ENCODE data around the gene PTP4A2.
A peak's percentile ranks its signal among the peaks of the same experiment; 100 is the strongest.

Gene PTP4A2

DNA sequence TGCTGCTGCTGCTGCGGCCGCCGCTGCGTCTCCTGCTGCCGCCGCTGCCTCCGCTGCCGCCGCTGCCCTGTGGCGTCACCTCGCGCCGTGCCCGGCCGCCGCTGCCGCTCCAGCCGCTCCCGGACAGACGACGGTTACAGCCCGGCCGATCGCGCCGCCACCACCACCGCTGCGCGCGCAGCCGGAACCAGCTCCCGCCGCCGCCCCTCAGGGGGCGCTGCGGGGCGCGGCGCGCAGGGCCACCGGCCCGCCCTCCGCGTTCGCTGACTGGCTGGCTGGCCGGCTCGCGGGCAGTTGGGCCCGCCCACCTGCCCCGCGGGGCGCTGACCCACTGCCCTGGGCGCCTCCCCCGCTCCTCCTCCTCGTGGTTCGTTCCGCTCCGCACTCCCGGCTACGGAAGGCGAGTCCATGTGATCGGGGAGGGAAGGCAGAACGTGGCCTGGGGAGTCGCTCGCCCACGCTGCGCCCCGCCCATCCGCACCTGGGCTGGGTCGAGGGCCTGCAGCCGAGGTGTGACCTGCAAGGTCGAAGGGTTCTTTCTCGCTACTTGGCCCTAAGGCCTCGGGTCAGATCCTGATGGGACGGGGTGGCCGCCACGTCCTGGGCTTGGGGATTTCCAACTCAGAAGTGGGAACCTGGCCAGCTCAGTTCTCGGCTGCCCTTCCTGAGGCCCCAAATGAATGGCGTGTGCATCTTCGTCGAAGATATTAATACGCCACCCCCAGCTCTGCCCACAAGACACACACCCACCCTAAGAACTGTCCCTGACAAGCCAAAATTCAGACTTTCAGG lies at the start of gene PTP4A2:
PTP4A2 (minus strand) TSS at position 185 of the 792 bp plus-strand sequence. CDS start 19,303 bp downstream, outside the sequence.
- peak; percentile 98 for DNase-seq (ENCODE audit: low spot score)

DNA sequence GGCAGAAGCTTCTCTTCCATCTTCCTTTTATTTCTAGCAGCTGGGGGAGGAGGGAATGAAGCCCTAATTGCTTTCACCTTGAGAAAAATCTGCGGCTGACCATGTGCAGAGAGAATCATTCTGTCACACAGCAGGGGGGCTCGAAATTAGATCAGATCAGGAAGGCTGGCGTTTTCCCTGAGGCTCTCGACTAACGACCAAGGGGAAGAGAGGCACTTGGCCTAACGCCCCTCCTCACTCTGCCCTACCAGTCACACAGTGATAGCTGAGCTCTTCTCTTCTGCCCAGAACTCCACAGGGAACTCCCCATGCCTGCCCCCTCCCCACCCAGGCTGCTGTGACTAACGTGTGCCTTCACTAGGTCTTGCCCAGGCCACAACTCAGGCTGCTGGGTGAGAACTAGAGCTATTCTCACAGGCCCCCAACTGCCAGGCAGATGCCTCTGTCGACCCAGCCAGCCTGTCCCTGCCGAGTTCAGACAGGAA lies 49.0 kb upstream of the PTP4A2 start:
- DNase-seq (ENCODE audit: low spot score), result no peak

DNA sequence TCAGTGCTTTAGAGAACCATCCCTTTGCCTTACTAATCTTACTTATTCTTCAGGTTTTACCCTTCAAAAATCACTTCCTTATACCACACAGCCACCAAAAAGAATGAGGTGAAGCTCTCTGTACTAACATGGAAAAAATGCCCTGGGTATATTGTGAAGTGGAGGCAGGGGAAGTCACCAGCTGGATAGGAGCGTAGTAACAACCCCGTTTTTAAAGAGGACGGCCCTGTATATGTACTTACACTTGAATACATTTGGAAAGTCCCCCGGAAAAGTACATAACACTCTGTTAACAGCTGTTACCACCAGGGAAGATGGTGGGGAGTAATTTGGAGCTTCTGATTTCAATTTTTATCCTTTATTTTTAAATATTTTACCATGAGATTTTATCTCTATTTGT lies 47.3 kb upstream of the PTP4A2 start:
- no peak for DNase-seq (ENCODE audit: low spot score)

DNA sequence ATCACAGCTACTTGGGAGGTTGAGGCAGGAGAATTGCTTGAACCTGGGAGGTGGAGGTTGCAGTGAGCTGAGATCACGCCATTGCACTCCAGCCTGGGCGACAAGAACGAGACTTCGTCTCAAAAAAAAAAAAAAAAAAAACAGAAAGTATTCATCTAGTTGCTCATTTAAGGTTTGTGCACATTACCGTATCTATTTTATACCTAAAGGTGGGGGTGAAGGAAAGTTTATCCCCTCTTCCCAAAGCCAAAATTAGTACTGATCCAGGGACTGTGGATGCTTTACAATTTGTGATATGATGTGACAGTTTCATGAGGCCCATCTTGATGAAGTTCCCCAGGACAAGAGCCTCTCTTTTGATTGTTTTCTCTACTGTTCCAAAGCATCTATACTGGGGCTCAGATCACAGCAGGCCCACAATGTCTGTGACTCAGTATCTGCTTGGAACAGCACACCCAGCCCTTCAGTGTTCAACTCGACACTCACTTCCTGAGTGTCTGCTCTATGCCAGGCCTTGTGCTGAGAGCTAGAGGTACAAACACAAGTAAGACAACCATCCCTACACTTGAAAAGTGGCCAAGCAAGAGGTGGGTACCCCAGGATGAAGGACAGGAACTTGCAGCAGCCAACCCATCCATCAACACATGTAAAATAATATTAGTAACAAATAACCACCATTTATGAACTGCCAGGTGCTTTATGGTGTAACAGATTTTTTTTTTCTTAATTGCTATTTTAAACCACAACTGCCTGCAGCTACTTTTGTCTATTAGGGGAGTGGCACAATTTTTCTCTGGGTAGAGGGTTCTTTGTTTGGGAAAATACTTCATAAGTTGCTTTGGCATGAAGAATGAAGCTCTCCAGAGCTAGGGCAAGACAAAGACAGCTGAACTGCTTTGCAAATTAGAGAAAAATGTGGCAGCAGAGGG lies 46.5 kb upstream of the PTP4A2 start:
- peak; percentile 39 for DNase-seq (ENCODE audit: low spot score)

DNA sequence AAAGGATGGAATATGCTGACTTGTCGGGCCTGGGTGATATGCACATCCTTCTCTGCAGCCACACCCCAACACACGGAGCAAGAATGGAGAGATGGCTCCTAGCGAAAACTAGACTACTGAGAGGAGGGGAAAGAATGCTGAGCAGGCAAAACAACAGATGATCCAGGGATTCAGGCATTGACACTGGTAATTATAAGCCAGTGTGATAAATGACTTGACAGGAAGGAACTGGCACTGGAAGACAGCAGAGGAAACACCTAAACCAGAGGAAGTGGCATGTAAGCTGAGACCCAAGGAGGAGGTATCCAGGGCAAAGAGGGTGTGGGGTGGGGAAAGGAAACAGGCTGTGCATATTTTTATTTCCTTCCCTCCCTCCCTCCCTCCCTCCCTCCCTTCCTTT lies 43.8 kb upstream of the PTP4A2 start:
- DNase-seq (ENCODE audit: low spot score), result no peak

DNA sequence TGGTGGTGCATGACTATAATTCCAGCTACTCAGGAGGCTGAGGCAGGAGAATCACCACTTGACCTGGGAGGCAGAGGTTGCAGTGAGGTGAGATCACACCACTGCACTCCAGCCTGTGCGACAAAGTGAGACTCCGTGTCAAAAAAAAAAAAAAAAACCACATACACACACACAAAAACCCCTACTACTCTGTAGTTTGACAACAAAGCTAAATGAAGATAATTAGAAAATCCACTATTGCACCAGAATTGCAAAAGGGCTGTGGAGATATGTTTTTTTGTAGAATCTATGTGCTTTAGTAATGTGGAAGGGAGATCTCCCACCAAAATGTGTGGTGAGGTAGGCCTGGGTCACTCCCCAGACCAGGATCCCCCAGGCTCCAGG lies 43.3 kb upstream of the PTP4A2 start:
- no peak for DNase-seq (ENCODE audit: low spot score)

DNA sequence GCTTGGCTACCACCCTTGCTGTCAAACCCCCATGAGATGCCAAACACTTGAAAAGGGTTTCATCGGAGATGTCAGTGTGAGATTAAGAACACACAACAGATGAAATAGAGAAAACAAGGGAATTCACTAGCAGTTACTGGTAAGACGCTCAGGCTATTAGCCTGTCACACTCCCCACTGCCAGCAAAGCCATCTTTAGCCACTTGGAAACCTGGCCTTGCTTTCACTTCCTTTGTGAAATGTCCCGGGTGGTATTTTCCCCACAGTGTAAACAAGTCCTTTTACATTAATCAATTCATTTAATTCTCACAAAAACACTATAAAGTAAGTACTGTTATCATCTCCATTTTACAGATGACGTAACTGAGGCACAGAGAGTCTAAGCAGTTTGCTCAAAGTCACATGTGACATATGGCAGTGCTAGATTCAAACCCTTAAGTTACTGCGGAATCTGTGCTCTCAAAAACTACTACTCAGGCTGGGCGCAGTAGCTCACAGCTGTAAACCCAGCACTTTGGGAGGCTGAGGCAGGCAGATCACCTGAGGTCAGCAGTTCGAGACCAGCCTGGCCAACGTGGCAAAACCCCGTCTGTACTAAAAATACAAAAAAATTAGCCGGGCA lies 42.8 kb upstream of the PTP4A2 start:
- no peak for DNase-seq (ENCODE audit: low spot score)

DNA sequence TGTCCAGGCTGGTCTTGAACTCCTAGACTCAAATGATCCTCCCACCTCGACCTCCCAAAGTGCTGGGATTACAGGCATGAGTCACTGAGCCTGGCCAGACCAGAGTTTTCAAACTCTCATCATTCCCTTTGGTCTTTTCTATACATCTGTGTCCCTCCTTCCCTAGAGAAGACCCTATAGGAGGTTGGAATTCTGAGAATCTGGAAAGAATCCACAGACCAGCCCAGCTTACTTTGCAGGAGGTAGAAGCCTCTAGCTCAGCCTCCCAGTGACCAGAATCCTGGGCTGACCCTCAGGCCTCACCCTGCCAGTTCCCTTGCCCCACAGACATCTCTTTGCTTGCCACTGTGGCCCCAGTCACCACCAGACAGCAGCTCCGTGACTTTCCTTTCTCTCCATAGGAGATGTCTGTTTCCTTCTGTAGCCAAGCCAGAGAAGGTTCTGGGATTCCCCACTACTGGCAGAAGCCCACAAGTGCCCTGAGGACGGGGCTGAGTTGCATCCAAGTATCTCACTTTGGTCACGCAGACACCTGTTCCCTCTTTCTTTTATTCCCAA lies 40.8 kb upstream of the PTP4A2 start:
- no peak for DNase-seq (ENCODE audit: low spot score)

DNA sequence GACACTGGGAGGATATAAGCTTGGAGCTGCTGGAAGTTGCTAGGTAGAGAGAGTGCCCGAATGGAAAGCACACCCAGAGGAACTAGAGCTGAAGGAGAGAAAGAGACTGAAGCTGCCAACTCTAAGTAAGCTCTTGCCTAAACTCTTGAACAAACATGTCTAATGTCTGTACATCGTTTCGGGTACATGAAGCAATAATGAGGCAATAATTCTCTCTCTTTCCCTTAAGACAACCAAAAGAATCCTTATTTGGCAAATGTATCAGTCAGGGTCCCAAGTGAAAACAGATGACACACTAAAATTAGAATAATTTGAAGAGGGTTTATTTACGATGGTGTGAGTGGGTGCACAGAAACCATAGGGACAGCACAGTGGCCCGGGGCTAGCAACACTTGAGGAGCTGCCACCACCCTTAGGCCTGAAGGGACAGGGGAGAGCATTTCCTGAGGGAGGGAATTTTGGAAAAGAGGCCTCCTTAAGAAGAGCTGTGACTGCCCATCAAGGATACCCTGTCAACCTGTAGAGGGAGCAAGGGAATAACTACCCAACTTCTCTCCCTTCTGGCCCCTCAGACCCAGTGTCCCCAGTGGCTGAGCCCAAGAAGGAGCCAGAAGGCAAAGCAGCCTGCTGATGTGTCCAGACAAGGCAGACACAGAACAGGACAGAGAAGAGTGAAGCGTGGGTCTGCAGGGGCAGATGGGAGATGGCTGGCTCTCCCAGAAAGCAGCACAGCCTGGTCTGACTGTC lies 39.4 kb upstream of the PTP4A2 start:
- DNase-seq (ENCODE audit: low spot score), result peak; percentile 70

DNA sequence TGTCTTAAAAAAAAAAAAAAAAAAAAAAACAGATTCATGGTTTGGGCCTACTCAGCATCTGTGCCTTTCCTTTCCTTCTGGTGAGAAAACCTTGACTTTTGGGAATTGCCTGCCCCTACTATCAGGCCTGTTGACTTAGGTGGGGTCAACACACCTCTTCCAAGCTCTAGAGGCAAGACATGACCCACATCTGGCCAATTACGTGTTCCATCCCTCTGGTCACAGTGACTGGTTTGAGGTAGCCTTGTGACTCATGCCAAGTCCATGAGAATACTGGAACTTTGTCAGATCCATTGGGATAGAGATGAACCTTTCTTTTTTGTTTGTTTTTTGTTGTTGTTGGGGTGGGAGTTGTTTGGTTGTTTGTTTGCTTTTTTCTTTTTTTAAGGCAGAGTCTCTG lies 38.2 kb upstream of the PTP4A2 start:
- DNase-seq (ENCODE audit: low spot score), result peak; percentile 72

DNA sequence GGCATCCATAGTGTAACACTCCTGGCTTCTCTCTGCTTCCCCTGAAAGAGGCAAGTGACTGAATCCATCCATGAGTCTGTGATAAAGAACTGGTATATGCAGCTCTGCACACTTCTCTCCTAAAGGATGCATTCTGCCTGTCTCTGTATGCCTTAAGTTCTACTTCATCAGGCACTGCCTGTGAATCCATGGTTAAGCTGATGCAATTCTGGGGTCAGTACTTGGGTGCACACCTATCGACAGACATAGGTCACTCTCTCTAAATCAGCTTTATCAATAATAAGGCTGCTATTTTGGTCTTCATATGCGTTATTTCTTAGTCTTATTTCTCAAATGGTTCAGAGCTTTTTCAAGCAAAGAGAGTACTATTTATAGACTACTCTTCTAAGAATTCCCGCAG lies 32.7 kb upstream of the PTP4A2 start:
- no peak for DNase-seq (ENCODE audit: low spot score)

DNA sequence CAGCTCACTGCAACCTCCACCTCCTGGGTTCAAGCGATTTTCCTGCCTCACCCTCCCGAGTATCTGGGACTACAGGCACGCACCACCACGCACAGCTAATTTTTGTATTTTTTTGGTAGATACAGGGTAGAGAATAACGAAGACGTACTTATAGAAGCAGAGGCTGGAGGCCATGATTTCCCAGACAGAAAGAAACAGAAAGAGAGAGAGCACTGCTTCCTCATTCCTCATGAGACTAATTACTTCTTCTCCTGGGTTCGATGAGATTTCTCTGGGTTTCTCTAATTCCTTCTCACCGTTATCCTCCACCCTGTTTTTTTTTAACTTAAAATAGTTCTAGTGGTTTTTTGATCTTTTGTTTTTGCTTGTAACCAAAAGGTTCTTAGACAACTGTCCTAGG lies 23.4 kb upstream of the PTP4A2 start:
- DNase-seq (ENCODE audit: low spot score), result no peak

DNA sequence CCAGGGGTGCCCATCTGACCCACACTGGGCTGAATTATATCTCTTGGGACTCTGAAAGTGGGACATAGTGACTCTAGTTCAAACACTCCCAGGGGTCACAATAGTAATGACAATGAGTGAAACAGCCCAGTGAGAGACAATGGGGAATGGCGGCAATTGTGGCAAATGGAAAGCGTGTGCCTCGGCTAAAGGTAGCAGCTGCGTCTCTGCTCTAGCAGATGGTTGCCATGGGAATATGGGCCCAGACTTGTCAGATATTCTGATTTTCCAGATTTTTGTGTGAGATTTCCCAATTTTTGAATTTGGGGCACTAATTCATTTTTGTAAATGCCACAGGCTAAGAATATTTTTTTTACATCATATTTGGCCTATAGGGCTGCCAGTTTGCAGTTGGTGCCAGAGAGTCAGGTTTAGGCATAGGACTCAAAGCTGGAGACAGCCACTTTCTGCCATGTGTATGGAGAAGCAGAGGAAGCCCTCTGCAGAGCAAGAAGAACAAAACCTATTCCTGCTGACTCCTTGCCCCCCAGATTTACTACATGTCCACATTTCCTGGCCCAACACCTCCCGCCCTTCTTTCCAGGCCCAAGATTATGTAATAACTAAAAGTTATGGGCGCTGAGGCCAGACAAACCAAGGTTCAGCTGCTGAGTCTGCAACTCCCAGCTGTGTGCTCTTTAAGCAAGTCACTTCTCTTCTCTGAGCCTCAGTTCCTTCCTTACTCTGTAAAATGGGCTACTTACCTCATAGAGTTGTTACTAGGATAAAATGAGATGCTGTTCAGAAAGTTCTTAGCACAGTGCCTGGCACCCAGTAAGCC lies 21.6 kb upstream of the PTP4A2 start:
- DNase-seq (ENCODE audit: low spot score), result no peak

DNA sequence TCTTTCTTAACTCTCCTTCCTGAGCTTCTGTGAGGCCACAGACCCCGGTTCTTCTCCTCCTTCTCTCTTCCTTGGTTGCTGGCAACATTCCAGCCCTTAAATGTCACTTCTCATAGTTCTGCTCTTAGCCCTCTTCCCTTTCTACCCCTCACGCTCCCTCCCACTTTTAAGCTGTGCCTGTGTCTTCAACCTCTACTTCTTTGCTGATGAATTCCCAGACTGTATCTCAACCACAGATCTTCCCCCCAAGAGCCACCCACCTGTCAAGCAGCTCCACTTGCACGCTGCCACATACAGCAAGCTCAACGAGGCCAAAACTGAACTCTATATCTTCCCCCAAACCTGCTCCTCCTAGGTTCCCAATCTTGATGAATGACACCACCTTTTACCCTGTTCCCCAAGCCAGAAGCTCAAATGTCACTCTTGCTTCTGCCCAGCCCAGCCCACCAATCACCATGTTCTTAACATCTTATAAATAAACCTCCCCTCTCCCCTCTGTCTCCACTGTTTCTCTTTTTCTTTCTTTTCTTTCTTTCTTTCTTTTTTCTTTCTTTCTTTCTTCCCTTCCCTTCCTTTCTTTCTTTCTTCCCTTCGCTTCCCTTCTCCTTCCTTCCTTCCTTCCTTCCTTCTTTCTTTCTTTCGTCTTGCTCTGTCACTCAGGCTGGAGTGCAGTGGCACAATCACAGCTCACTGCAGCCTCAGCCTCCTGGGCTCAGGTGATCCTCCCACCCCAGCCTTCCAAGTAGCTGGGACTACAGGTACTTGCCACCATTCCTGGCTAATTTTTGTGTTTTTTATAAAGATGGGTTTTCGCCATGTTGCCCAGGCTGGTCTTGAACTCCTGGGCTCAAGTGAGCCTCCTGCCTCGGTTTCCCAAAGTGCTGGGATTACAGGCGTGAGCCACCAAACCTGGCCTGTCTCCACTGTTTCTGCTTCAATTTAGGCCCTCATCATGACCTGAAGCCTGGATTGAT lies 19.8 kb upstream of the PTP4A2 start:
- no peak for DNase-seq (ENCODE audit: low spot score)

DNA sequence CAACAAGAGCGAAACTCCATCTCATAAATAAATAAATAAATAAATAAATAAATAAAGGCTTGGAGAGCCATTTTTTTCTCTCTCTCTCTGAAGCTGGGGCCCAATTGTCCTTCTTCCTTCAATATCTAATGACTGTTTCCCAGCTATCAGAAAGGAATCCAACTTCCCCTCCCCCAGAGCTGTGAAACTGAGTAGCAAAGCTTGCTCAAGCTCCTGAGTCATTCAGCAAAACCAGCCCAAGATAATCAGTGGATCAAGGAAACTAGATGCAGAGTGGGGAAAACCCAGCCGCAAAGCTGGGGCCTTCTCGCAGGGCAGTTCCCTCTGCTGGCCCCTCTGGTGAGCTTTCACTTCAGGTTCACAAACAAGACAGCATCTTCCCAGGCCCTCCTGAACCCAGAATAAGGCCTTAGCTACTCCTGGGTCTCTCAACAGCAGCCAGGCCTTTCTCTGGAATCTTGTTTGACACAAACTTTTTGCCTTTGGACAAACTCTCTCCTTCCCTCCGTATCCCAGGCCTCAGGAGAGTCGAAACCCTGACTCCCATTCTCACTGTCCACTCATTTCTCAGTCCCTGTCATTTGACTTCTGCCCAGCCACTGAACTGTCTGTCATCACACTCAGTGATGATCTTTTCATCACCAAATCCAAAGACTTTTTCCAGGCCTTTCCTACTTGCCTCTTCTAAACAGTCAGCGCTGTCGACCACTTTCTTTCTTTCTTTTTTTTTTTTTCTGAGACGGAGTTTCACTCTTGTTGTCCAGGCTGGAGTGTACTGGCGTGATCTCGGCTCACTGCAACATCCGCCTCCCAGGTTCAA lies 18.0 kb upstream of the PTP4A2 start:
- DNase-seq (ENCODE audit: low spot score), result peak; percentile 93

DNA sequence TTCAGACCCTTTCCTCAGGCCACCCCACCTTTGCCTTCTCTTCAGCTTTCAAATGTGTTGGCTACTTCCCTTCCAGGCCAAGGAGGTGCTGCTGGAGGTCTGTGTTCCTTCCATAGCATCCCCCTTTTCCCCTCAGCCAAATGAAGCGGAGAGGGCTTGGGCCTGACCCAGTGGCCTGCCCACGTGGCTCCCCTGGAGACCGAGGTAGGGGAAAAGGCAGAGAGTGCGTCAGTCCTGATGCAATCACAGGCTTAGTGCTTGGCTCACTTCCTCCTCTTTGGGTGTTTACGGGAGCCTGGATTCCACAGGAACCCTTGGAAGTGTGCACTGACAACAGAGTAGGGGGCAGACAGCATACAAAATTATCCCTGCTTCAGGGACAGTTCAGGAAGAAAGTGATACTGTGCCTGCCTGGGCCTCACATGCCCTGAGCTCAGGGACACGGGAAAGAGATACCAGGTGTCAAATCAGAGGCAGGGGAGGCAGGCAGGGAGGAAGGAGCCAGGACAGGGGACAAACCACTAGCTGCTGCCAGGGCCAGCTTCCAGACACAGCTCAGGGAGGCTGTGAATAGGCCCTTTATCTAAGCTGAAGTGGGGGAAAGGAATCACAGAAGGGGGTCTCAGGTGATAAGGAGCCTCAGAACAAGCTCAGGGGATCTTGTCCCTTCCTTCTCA lies 16.6 kb upstream of the PTP4A2 start:
- peak; percentile 89 for DNase-seq (ENCODE audit: low spot score)

DNA sequence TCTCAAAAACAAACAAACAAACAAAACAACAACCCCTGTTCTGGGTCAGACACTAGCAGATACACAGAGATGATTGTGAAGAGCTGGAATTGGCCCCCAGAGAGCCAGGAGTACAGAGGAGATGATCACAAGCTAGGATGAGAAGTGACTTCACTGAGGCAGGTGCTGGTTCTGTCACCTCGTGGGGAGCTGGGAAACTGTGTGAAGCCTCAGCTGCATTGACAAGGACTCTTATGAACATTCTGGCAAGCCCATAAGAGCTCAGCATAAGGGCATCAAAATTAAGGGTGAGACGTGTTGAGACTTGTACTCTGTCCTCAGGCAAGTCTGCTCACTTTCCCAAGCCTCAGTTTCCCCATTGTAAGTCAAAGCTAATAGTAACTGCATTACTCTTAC lies 14.7 kb upstream of the PTP4A2 start:
- no peak for DNase-seq (ENCODE audit: low spot score)

DNA sequence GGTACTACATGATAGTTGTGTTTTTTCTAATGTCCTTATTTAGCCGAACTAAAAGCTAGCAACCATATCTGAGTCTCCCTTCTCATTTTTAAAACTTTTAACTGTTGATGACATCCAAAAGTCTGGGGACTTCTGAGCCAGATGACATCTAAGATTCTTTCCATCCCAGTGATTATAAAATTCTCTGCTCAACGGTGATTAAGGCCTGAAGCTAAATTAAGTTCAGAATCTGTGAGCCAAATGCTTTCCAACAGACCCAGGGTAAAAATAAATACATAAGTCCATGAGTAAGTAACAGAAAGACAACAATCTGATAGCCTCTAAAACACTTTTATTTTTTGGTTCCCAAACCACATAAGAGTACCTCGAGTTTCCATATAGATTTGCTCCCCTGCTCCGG lies 13.1 kb upstream of the PTP4A2 start:
- no peak for DNase-seq (ENCODE audit: low spot score)
